ENCODE data around the gene CELF1. TPM values are rescaled to one million over a fixed set of nuclear protein-coding genes. Genes with fewer than 3 reads are reported as not detected.

CELF1 gene
- total and polyA plus RNA-seq, 9 of the 15 experiments (the other 6 are each of a cell fraction or from before 2014, with no cell fraction given): 11.3 to 142 (median 77.4) TPM

- TF ChIP-seq, protein P1, sequence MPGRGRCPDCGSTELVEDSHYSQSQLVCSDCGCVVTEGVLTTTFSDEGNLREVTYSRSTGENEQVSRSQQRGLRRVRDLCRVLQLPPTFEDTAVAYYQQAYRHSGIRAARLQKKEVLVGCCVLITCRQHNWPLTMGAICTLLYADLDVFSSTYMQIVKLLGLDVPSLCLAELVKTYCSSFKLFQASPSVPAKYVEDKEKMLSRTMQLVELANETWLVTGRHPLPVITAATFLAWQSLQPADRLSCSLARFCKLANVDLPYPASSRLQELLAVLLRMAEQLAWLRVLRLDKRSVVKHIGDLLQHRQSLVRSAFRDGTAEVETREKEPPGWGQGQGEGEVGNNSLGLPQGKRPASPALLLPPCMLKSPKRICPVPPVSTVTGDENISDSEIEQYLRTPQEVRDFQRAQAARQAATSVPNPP (IDR thresholded peaks at IDR 0.05; ENCODE audit: borderline replicate concordance, insufficient read depth, insufficient read length): no peak
- TF ChIP-seq U2AF2 (optimal IDR thresholded peaks at IDR 0.05; ENCODE audit: low read depth, low read length): no peak
- TF ChIP-seq CTBP1 (IDR thresholded peaks at IDR 0.05; ENCODE audit: borderline replicate concordance): 0 out of 2 replicates have a peak, but pooled peaks have one; percentile 12
- TF ChIP-seq STAT5B (CRISPR knock-in tag; IDR thresholded peaks at IDR 0.05): no peak
- TF ChIP-seq SRSF1 (IDR thresholded peaks at IDR 0.05; ENCODE audit: low read depth, low read length): no peak
- TF ChIP-seq ZNF695 (CRISPR knock-in tag; IDR thresholded peaks at IDR 0.05): no peak
- no peak for TF ChIP-seq ZNF41 (CRISPR knock-in tag; conservative IDR thresholded peaks at IDR 0.05)
- TF ChIP-seq TRIM24 (IDR thresholded peaks at IDR 0.05): no peak
- no peak for TF ChIP-seq GTF2E2 (tag; IDR thresholded peaks at IDR 0.05)
- TF ChIP-seq MEIS2 (IDR thresholded peaks at IDR 0.05; ENCODE audit: partially characterized antibody): no peak
- TF ChIP-seq PML (IDR thresholded peaks at IDR 0.05; ENCODE audit: low read length): no peak
- no peak for TF ChIP-seq BDP1 (IDR thresholded peaks at IDR 0.05; ENCODE audit: insufficient read depth, insufficient read length)
- 0 out of 2 replicates have a peak, but pooled peaks have one; percentile 20 for TF ChIP-seq JUNB (CRISPR knock-in tag; conservative IDR thresholded peaks at IDR 0.05)
- no peak for TF ChIP-seq ZNF586 (CRISPR knock-in tag; conservative IDR thresholded peaks at IDR 0.05)
- no peak for TF ChIP-seq ZNF184 (CRISPR knock-in tag; IDR thresholded peaks at IDR 0.05)
- 0 out of 2 replicates have a peak, but pooled peaks have one; percentile 24 for TF ChIP-seq PKNOX1 (IDR thresholded peaks at IDR 0.05)
- no peak for TF ChIP-seq OTX1 (CRISPR knock-in tag; IDR thresholded peaks at IDR 0.05)
- no peak for TF ChIP-seq ZBTB2 (IDR thresholded peaks at IDR 0.05)
- no peak for TF ChIP-seq DLX4 (CRISPR knock-in tag; IDR thresholded peaks at IDR 0.05)
- no peak for TF ChIP-seq TEAD1 (CRISPR knock-in tag; IDR thresholded peaks at IDR 0.05)
- no peak for TF ChIP-seq MAFG (tag; conservative IDR thresholded peaks at IDR 0.05)
- TF ChIP-seq SMAD2 (IDR thresholded peaks at IDR 0.05; ENCODE audit: low read depth, low read length): no peak
- TF ChIP-seq CBFA2T3 (IDR thresholded peaks at IDR 0.05): no peak
- no peak for TF ChIP-seq SIX5 (IDR thresholded peaks at IDR 0.05; ENCODE audit: borderline replicate concordance in 1 of 2, insufficient read depth in 1 of 2, low read depth in 1 of 2, low read length in 2 of 2)
Observed at GRCh38 chr11:47553406-47553743, 443 bp upstream of the CELF1 start (continued).
